GM12878 (cell line): ENCODE measurements around the gene THAP4. TPM values are rescaled to one million over a fixed set of nuclear protein-coding genes. Genes with fewer than 3 reads are reported as not detected.

Experiments
- GATAD2B ChIP-seq: fragments of 450-650 bp; conservative IDR thresholded peaks from 2 replicates; pipeline ENCODE4 v1.6.1; 2017; ENCODE audit warnings: low read depth, mild to moderate bottlenecking, moderate library complexity
- IRF5 ChIP-seq: fragments of 450-650 bp; IDR thresholded peaks from 2 replicates; pipeline ENCODE4 v1.6.1; 2017; ENCODE audit warnings: borderline replicate concordance
- PAX5 ChIP-seq: IDR thresholded peaks from 2 replicates; pipeline ENCODE4 v1.6.1; 2011; ENCODE audit warnings: low read depth, low read length, borderline replicate concordance
- STAT3 ChIP-seq: IDR thresholded peaks from 2 replicates; pipeline ENCODE4 v1.6.1; 2011; ENCODE audit warnings: low read depth, low read length, improper control_type of control experiment
- ZZZ3 ChIP-seq: IDR thresholded peaks from 2 replicates; pipeline ENCODE4 v1.6.1; 2011; ENCODE audit warnings: low read depth; ENCODE audit not compliant: control insufficient read depth, insufficient read length
- polyA plus RNA-seq, 11 experiments: library from polyadenylated mRNA; depleted of rRNA in 4 of 11; unstranded in 6 of 11; stranded (reverse) in 5 of 11; fragments of >200 nt; fragmentation: Nextera tagmentation in 4 of 11; fragmentation: Illumina TruSeq in 1 of 11; extraction: Ambion mirVana in 4 of 11; extraction: Trizol in 1 of 11; gene quantifications; 1 replicate in 1 of 11; 2 replicates in 10 of 11; pipeline versions ENCODE4 v1.2.1 to v1.2.3, GENCODE V29; 2011 to 2016; ENCODE audit warnings: inconsistent platforms in 2 of 11, missing spikeins in 2 of 11, low read depth in 1 of 11
- small RNA-seq: library from RNA; depleted of rRNA; stranded (forward); fragments of <200 nt; gene quantifications from one replicate; pipeline ENCODE3, GENCODE V24; 2014
- total RNA-seq, 4 experiments: library from RNA; depleted of rRNA in 3 of 4; stranded (reverse); fragments of >200 nt in 3 of 4; fragmentation: Illumina TruSeq in 1 of 4; extraction: Trizol in 1 of 4; gene quantifications; 2 replicates each; pipeline versions ENCODE4 v1.2.1 to v1.2.3, GENCODE V29; 2013 to 2021

THAP4 gene
- total and polyA plus RNA-seq, 10 of the 15 experiments (the other 5 are each of a cell fraction or from before 2014, with no cell fraction given) = 12.9 to 67.7 (median 44.5) TPM

- TF ChIP-seq STAT3 (no peak), GATAD2B (no peak), IRF5 (no peak), ZZZ3 (no peak), PAX5 (no peak)
- TF ChIP-seq, all 136 proteins: peak for 0
Measured at GRCh38 chr2:241534701-241535375, 102.1 kb downstream of the THAP4 start (continued).

Small RNA genes within 50 kb of the gene (small RNA-seq; reads per million reads assigned to genes)
- not detected for gene RNA5SP122

Other genes with a start within 250 kb of the THAP4 start
Only the 7 nearest of the 10 such genes appear.
- 104 and 122 TPM in 2 replicates for gene STK25, start 128.6 kb downstream of the THAP4 start, total RNA-seq (2014; rRNA removed)
- 49.5 and 52.7 TPM in 2 replicates for gene STK25, start 128.6 kb downstream of the THAP4 start, total RNA-seq (2014; rRNA removed; fragmentation: Illumina TruSeq; extraction: Trizol)
- 104 and 108 TPM in 2 replicates for gene STK25, start 128.6 kb downstream of the THAP4 start, total RNA-seq (2021)
- 69.7 and 154 TPM in 2 replicates for gene STK25, start 128.6 kb downstream of the THAP4 start, polyA plus RNA-seq (2011; rRNA removed)
- 48.8 and 84.0 TPM in 2 replicates for gene STK25, start 128.6 kb downstream of the THAP4 start, polyA plus RNA-seq (2014; fragmentation: Illumina TruSeq; extraction: Trizol)
- 10 to 100 TPM in 1 of 2 experiments, 1 to 10 TPM in 1; 6.0 to 14.0 TPM for gene STK25, start 128.6 kb downstream of the THAP4 start, polyA plus RNA-seq (2014; fragmentation: Nextera tagmentation; extraction: Ambion mirVana)
- gene STK25, start 128.6 kb downstream of the THAP4 start, polyA plus RNA-seq (2014; rRNA removed) = 135 and 161 TPM in 2 replicates
- 10 to 100 TPM; 88.1 to 90.5 TPM for gene STK25, start 128.6 kb downstream of the THAP4 start, polyA plus RNA-seq (2016; fragmentation: Nextera tagmentation; extraction: Ambion mirVana)
- gene BOK, start 78.4 kb downstream of the THAP4 start, total RNA-seq (2014; rRNA removed) = not detected in 2 replicates
- 0.04 TPM in 1 of 2 replicates, not detected in the other for gene BOK, start 78.4 kb downstream of the THAP4 start, total RNA-seq (2014; rRNA removed; fragmentation: Illumina TruSeq; extraction: Trizol)
- 0.08 and 0.15 TPM in 2 replicates for gene BOK, start 78.4 kb downstream of the THAP4 start, total RNA-seq (2021)
- gene BOK, start 78.4 kb downstream of the THAP4 start, polyA plus RNA-seq (2011; rRNA removed) = not detected in 2 replicates
- gene BOK, start 78.4 kb downstream of the THAP4 start, polyA plus RNA-seq (2014; fragmentation: Illumina TruSeq; extraction: Trizol) = not detected in 2 replicates
- gene BOK, start 78.4 kb downstream of the THAP4 start, polyA plus RNA-seq (2014; fragmentation: Nextera tagmentation; extraction: Ambion mirVana) = not detected
- gene BOK, start 78.4 kb downstream of the THAP4 start, polyA plus RNA-seq (2014; rRNA removed) = 0.09 TPM in 1 of 2 replicates, not detected in the other
- gene BOK, start 78.4 kb downstream of the THAP4 start, polyA plus RNA-seq (2016; fragmentation: Nextera tagmentation; extraction: Ambion mirVana) = under 1 TPM in 1 of 2 experiments, not detected in 1; 0.12 TPM
- gene ATG4B, start 535 bp upstream of the THAP4 start, total RNA-seq (2014; rRNA removed) = 59.6 and 76.2 TPM in 2 replicates
- 29.2 and 36.7 TPM in 2 replicates for gene ATG4B, start 535 bp upstream of the THAP4 start, total RNA-seq (2014; rRNA removed; fragmentation: Illumina TruSeq; extraction: Trizol)
- gene ATG4B, start 535 bp upstream of the THAP4 start, total RNA-seq (2021) = 61.0 and 69.2 TPM in 2 replicates
- gene ATG4B, start 535 bp upstream of the THAP4 start, polyA plus RNA-seq (2011; rRNA removed) = 45.8 and 84.1 TPM in 2 replicates
- 35.9 and 60.7 TPM in 2 replicates for gene ATG4B, start 535 bp upstream of the THAP4 start, polyA plus RNA-seq (2014; fragmentation: Illumina TruSeq; extraction: Trizol)
- gene ATG4B, start 535 bp upstream of the THAP4 start, polyA plus RNA-seq (2014; fragmentation: Nextera tagmentation; extraction: Ambion mirVana) = 1 to 10 TPM; 5.8 to 9.3 TPM
- 70.7 and 75.3 TPM in 2 replicates for gene ATG4B, start 535 bp upstream of the THAP4 start, polyA plus RNA-seq (2014; rRNA removed)
- gene ATG4B, start 535 bp upstream of the THAP4 start, polyA plus RNA-seq (2016; fragmentation: Nextera tagmentation; extraction: Ambion mirVana) = 10 to 100 TPM; 73.2 to 76.1 TPM
- 75.7 and 80.5 TPM in 2 replicates for gene DTYMK, start 49.7 kb upstream of the THAP4 start, total RNA-seq (2014; rRNA removed)
- 40.7 and 43.5 TPM in 2 replicates for gene DTYMK, start 49.7 kb upstream of the THAP4 start, total RNA-seq (2014; rRNA removed; fragmentation: Illumina TruSeq; extraction: Trizol)
- 80.5 and 82.4 TPM in 2 replicates for gene DTYMK, start 49.7 kb upstream of the THAP4 start, total RNA-seq (2021)
- 42.8 and 54.3 TPM in 2 replicates for gene DTYMK, start 49.7 kb upstream of the THAP4 start, polyA plus RNA-seq (2011; rRNA removed)
- gene DTYMK, start 49.7 kb upstream of the THAP4 start, polyA plus RNA-seq (2014; fragmentation: Illumina TruSeq; extraction: Trizol) = 13.1 and 33.4 TPM in 2 replicates
- 10 to 100 TPM in 1 of 2 experiments, 1 to 10 TPM in 1; 7.0 to 20.5 TPM for gene DTYMK, start 49.7 kb upstream of the THAP4 start, polyA plus RNA-seq (2014; fragmentation: Nextera tagmentation; extraction: Ambion mirVana)
- 64.4 and 72.1 TPM in 2 replicates for gene DTYMK, start 49.7 kb upstream of the THAP4 start, polyA plus RNA-seq (2014; rRNA removed)
- 100 to 1,000 TPM; 220 TPM for gene DTYMK, start 49.7 kb upstream of the THAP4 start, polyA plus RNA-seq (2016; fragmentation: Nextera tagmentation; extraction: Ambion mirVana)
- gene ING5, start 64.9 kb upstream of the THAP4 start, total RNA-seq (2014; rRNA removed) = 30.2 and 35.6 TPM in 2 replicates
- 29.5 and 29.8 TPM in 2 replicates for gene ING5, start 64.9 kb upstream of the THAP4 start, total RNA-seq (2014; rRNA removed; fragmentation: Illumina TruSeq; extraction: Trizol)
- 27.2 and 34.6 TPM in 2 replicates for gene ING5, start 64.9 kb upstream of the THAP4 start, total RNA-seq (2021)
- 31.4 and 34.9 TPM in 2 replicates for gene ING5, start 64.9 kb upstream of the THAP4 start, polyA plus RNA-seq (2011; rRNA removed)
- gene ING5, start 64.9 kb upstream of the THAP4 start, polyA plus RNA-seq (2014; fragmentation: Illumina TruSeq; extraction: Trizol) = 24.6 TPM in 2 replicates
- 10 to 100 TPM in 1 of 2 experiments, 1 to 10 TPM in 1; 10.0 to 13.2 TPM for gene ING5, start 64.9 kb upstream of the THAP4 start, polyA plus RNA-seq (2014; fragmentation: Nextera tagmentation; extraction: Ambion mirVana)
- 46.1 and 60.1 TPM in 2 replicates for gene ING5, start 64.9 kb upstream of the THAP4 start, polyA plus RNA-seq (2014; rRNA removed)
- 10 to 100 TPM; 16.9 to 19.3 TPM for gene ING5, start 64.9 kb upstream of the THAP4 start, polyA plus RNA-seq (2016; fragmentation: Nextera tagmentation; extraction: Ambion mirVana)
- 19.1 and 22.6 TPM in 2 replicates for gene D2HGDH, start 97.5 kb upstream of the THAP4 start, total RNA-seq (2014; rRNA removed)
- 6.3 and 8.2 TPM in 2 replicates for gene D2HGDH, start 97.5 kb upstream of the THAP4 start, total RNA-seq (2014; rRNA removed; fragmentation: Illumina TruSeq; extraction: Trizol)
- 27.4 and 31.8 TPM in 2 replicates for gene D2HGDH, start 97.5 kb upstream of the THAP4 start, total RNA-seq (2021)
- 6.0 and 8.6 TPM in 2 replicates for gene D2HGDH, start 97.5 kb upstream of the THAP4 start, polyA plus RNA-seq (2011; rRNA removed)
- gene D2HGDH, start 97.5 kb upstream of the THAP4 start, polyA plus RNA-seq (2014; fragmentation: Illumina TruSeq; extraction: Trizol) = 1.7 and 5.2 TPM in 2 replicates
- gene D2HGDH, start 97.5 kb upstream of the THAP4 start, polyA plus RNA-seq (2014; fragmentation: Nextera tagmentation; extraction: Ambion mirVana) = 1 to 10 TPM in 1 of 2 experiments, under 1 TPM in 1; 0.52 to 1.1 TPM
- 32.1 and 39.5 TPM in 2 replicates for gene D2HGDH, start 97.5 kb upstream of the THAP4 start, polyA plus RNA-seq (2014; rRNA removed)
- 10 to 100 TPM; 13.5 to 14.4 TPM for gene D2HGDH, start 97.5 kb upstream of the THAP4 start, polyA plus RNA-seq (2016; fragmentation: Nextera tagmentation; extraction: Ambion mirVana)
- 0.11 TPM in 1 of 2 replicates, not detected in the other for gene GAL3ST2, start 139.7 kb upstream of the THAP4 start, total RNA-seq (2014; rRNA removed)
- gene GAL3ST2, start 139.7 kb upstream of the THAP4 start, total RNA-seq (2014; rRNA removed; fragmentation: Illumina TruSeq; extraction: Trizol) = not detected in 2 replicates
- gene GAL3ST2, start 139.7 kb upstream of the THAP4 start, total RNA-seq (2021) = 0.36 and 0.48 TPM in 2 replicates
- not detected in 2 replicates for gene GAL3ST2, start 139.7 kb upstream of the THAP4 start, polyA plus RNA-seq (2011; rRNA removed)
- not detected in 2 replicates for gene GAL3ST2, start 139.7 kb upstream of the THAP4 start, polyA plus RNA-seq (2014; fragmentation: Illumina TruSeq; extraction: Trizol)
- not detected for gene GAL3ST2, start 139.7 kb upstream of the THAP4 start, polyA plus RNA-seq (2014; fragmentation: Nextera tagmentation; extraction: Ambion mirVana)
- 0.19 TPM in 1 of 2 replicates, not detected in the other for gene GAL3ST2, start 139.7 kb upstream of the THAP4 start, polyA plus RNA-seq (2014; rRNA removed)
- gene GAL3ST2, start 139.7 kb upstream of the THAP4 start, polyA plus RNA-seq (2016; fragmentation: Nextera tagmentation; extraction: Ambion mirVana) = under 1 TPM in 1 of 2 experiments, not detected in 1; 0.09 TPM